Measurements from ENCODE around the gene CXorf51A. TPM values are rescaled to one million over a fixed set of nuclear protein-coding genes. Genes with fewer than 3 reads are reported as not detected.
"Not testable (repeated sequence)": the region's sequence is repeated elsewhere in the genome, so short reads cannot be mapped to it uniquely, and the experiment has no call there.

The CXorf51A gene
- not detected for polyA plus RNA-seq (2013, experiment 1 of 2; ENCODE audit: insufficient read length)
- not detected for polyA plus RNA-seq (2013, experiment 2 of 2; ENCODE audit: insufficient read length)

DNA sequence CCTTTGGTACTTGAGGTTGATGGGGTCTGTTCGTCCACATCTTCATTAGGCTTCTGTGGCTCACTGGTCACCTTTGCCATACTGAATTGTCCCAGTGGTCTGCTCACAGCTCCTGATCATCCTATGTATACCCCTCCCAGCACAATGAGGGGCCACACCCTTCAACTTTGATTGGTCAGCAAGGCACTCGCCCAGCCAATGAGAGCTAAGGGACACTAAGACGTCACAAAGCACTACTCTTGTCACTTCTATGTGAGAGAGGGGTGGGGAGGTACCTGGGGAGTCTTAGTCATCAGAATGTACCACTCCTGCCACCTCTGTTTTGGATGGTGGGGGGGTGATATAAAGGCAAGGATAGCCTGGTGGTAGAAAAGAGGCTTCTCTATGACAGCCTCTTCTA lies at the start of gene CXorf51A:
Gene CXorf51A (minus strand): TSS at position 101 of the 400 bp plus-strand sequence. CDS start 21 bp downstream, at position 80.
- not testable (repeated sequence) for DNase-seq

DNA sequence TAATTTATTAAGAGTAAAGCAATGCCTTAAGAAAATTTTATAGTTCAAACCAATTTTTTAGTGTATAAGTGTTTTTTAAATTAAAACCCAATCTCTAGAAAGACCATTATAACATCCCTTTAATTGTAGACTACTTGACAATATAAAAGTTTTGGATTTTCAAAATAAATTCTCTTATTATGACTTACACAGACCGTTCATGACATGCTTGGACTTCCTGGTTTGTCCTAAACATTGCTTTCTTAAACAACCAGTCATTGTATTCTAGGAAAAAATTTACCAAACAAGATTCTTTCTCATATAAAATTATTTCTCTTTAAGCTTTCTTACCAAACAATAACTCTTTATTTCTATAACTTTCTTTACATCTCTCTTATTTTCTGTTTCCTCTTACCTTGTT lies 49.0 kb upstream of the CXorf51A start:
- no peak for DNase-seq

DNA sequence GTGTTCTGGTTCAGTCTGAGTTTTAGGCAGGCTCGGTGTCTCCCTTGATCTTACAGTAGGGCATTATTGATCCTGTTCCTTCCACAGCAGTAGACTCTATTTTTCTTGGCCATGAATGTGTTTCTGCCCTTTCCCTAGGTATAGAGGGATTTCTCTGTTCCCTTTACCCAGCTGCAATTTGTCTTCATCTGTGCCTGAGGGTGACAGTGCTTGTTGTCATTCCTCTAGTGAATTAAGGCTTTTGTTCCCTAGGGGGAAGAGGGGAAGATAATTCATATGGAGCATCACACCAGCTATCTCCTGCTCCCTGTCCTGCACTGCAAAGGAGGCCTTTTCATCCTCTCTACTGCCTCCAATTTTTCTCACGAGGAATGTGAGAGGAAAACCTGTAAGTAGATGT lies 39.7 kb upstream of the CXorf51A start:
- DNase-seq = no peak

- no peak for DNase-seq
Observed at GRCh38 chrX:146831994-146832393, 17.4 kb upstream of the CXorf51A start.

- DNase-seq = not testable (repeated sequence)
Observed at GRCh38 chrX:146809471-146809870, 5.1 kb downstream of the CXorf51A start, which contains the start of gene CXorf51B. TSS of gene CXorf51B (plus strand) at chrX:146809771. CDS start at chrX:146809792, 21 bp downstream.

Data from fibroblast of skin of abdomen (primary cell).